Left lung (tissue), 10 donors: ENCODE measurements around the gene EME1. TPM values are rescaled to one million over a fixed set of nuclear protein-coding genes. Genes with fewer than 3 reads are reported as not detected.

Experiments
- ATAC-seq: fragments of 200-7000 bp; cut with Tn5 transposase; one replicate; pipeline ENCODE4 v1.9.1; 2020; ENCODE audit warnings: moderate library complexity
- DNase-seq, 4 donors: peaks; one replicate each; pipeline ENCODE4 v3.0.0-alpha.2; 2013 to 2020
- H3K27ac ChIP-seq, 2 donors: fragments of 200-600 bp; sonication (generic) in 1 of 2; one replicate each; pipeline versions ENCODE4 v1.5.0 to v1.8.0; 2020 to 2021
- H3K27me3 ChIP-seq, 2 donors: fragments of 200-600 bp; sonication (generic) in 1 of 2; one replicate each; pipeline versions ENCODE4 v1.5.0 to v1.8.0; 2020 to 2021
- H3K36me3 ChIP-seq, 2 donors: fragments of 200-600 bp; sonication (generic) in 1 of 2; one replicate each; pipeline versions ENCODE4 v1.5.0 to v1.8.0; 2020 to 2021
- H3K4me1 ChIP-seq, 2 donors: fragments of 200-600 bp; one replicate each; pipeline ENCODE4 v1.8.0; 2021
- H3K4me3 ChIP-seq, 2 donors: fragments of 200-600 bp; sonication (generic) in 1 of 2; one replicate each; pipeline versions ENCODE4 v1.5.0 to v1.8.0; 2020 to 2021; ENCODE audit warnings: mild to moderate bottlenecking in 1 of 2
- H3K9me3 ChIP-seq, 2 donors: fragments of 200-600 bp; sonication (generic) in 1 of 2; one replicate each; pipeline versions ENCODE4 v1.5.0 to v1.8.0; 2020 to 2021
- intact Hi-C, 2 donors: fragments of 100-400 bp; cut with DNase I; formaldehyde crosslinking; loops; one replicate each; pipeline versions ENCODE4 v1.11.2 to v1.14.2; 2022
- polyA plus RNA-seq, 6 donors: library from polyadenylated mRNA; unstranded; fragments of 120-200 nt; gene quantifications; one replicate each; pipeline ENCODE4 v1.2.1, GENCODE V29; 2013; ENCODE audit not compliant: insufficient read length in 6 of 6
- total RNA-seq, 2 donors: library from RNA; stranded (reverse); fragmentation: NEBNext Ultra II Directional; extraction: Animal tissue kit (Norgen Biotek cat#: 25700); gene quantifications; one replicate each; pipeline ENCODE4 v1.2.1, GENCODE V29; 2021
- TF ChIP-seq, protein P1 (sequence below), 2 donors: fragments of 200-600 bp; sonication (generic) in 1 of 2; IDR thresholded peaks; one replicate each; pipeline versions ENCODE4 v1.5.0 to v1.8.0; 2021; ENCODE audit warnings: antibody characterized with exemption in 2 of 2
- donor health status: DM: no; HTN: yes; CAD: no.
- donor health status: DM: no; HTN: no; CAD: no.

EME1 gene
- total and polyA plus RNA-seq, 8 donors = 2.6 to 12.7 (median 10.0) TPM

DNA sequence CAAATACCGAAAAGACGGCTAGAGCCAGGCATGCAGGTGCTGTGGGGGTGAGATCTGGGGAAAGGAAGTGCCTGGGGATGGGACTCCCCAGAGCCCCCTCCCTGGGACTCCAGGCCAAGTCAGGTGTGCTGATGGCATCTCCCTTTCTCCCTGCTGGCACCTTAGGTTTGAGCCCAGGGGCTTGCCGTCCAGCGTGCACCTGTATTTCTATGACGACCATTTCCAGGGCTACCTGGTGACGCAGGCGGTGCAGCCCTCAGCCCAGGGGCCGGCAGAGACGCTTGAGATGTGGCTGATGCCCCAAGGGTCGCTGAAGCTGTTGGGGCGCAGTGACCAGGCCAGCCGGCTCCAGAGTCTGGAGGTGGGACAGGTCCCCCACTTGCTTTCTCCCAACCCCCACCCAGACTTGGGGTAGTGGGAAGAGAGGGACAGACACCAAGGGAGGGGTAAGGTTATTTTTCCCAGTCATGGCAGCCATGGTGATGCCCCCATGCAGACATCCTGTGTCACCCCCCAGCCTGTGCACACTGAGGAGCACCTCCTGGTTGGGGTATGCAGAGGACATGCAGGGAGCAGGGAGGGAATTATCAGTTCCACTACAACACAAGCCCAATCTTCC is 16.0 kb upstream of the EME1 start:
- no peak overlapping the region for H3K4me3 ChIP-seq
- H3K4me1 ChIP-seq = peaks cover 0 to under 1% of the 10 kb centered on the region in 2 donors
- H3K9me3 ChIP-seq = no peaks in the 10 kb centered on the region
- DNase-seq (no peak), ATAC-seq (no peak)
- H3K36me3 ChIP-seq = peaks cover 0 to 76% of the 10 kb centered on the region in 2 donors
- no peaks in the 10 kb centered on the region for H3K27me3 ChIP-seq
- TF ChIP-seq, protein P1, sequence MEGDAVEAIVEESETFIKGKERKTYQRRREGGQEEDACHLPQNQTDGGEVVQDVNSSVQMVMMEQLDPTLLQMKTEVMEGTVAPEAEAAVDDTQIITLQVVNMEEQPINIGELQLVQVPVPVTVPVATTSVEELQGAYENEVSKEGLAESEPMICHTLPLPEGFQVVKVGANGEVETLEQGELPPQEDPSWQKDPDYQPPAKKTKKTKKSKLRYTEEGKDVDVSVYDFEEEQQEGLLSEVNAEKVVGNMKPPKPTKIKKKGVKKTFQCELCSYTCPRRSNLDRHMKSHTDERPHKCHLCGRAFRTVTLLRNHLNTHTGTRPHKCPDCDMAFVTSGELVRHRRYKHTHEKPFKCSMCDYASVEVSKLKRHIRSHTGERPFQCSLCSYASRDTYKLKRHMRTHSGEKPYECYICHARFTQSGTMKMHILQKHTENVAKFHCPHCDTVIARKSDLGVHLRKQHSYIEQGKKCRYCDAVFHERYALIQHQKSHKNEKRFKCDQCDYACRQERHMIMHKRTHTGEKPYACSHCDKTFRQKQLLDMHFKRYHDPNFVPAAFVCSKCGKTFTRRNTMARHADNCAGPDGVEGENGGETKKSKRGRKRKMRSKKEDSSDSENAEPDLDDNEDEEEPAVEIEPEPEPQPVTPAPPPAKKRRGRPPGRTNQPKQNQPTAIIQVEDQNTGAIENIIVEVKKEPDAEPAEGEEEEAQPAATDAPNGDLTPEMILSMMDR (IDR thresholded peaks at IDR 0.05) = no peak
- H3K27ac ChIP-seq = no peak overlapping the region
- intact Hi-C loops = no loop called here

DNA sequence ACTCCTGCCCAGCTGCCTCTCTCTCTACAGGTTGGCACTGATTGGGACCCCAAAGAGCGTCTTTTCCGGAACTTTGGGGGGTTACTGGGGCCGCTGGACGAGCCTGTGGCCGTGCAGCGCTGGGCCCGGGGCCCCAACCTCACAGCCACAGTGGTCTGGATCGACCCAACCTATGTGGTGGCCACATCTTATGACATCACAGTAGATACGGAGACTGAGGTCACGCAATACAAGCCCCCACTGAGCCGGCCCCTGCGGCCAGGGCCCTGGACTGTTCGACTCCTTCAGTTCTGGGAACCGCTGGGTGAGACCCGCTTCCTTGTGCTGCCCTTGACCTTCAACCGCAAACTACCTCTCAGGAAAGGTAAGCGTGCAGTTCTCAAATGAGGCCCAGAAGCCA is 14.9 kb upstream of the EME1 start:
- Histone ChIP-seq H3K27me3 (no peaks in the 10 kb centered on the region), H3K4me1 (peaks cover 5 to 6% of the 10 kb centered on the region in 2 donors), H3K4me3 (no peak overlapping the region), H3K36me3 (peaks cover 0 to 76% of the 10 kb centered on the region in 2 donors), H3K27ac (no peak overlapping the region), H3K9me3 (no peaks in the 10 kb centered on the region)
- TF ChIP-seq, protein P1 (IDR thresholded peaks at IDR 0.05) = no peak
- no peak for DNase-seq
- no peak for ATAC-seq
- intact Hi-C loops = no loop called here

DNA sequence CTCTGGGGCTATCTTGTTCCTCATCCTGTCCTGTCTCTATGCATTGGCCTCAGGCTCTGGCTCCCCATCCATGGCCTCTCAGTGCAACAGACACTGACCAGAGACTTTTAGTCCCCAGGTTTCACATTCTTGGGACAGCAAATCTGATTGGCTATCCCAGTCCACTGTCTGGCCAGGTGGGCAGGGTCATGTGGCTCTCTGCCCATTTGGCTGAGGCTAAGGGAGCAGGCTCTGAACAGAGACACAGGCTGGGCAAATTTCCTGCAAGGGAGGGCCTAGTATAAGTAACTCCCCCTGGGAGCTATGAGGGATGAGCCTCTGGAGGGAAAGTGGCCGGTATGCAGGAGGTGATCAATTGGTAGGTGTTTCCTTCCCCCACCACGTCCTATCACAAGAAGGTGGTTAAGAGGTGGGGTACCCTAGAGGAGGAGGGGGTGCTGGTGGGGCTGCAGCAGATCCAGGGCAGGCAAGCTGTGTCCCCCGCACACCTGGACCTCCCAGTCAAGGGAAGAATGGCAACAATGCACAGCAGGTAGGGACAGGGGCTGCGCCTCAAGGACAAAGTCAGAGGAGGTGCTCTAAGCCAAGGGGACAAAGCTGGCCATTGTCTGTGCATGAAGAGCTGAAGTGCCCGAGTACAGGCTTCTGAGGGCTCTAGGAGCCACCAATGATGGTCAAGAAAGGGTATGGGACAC is 13.9 kb upstream of the EME1 start:
- Histone ChIP-seq H3K9me3 (no peaks in the 10 kb centered on the region), H3K27ac (no peak overlapping the region), H3K4me3 (no peak overlapping the region), H3K27me3 (no peaks in the 10 kb centered on the region), H3K36me3 (peaks cover 0 to 68% of the 10 kb centered on the region in 2 donors), H3K4me1 (peaks cover 5 to 6% of the 10 kb centered on the region in 2 donors)
- intact Hi-C loops = no loop called here
- ATAC-seq (no peak), DNase-seq (no peak)
- TF ChIP-seq, protein P1 (IDR thresholded peaks at IDR 0.05) = no peak

DNA sequence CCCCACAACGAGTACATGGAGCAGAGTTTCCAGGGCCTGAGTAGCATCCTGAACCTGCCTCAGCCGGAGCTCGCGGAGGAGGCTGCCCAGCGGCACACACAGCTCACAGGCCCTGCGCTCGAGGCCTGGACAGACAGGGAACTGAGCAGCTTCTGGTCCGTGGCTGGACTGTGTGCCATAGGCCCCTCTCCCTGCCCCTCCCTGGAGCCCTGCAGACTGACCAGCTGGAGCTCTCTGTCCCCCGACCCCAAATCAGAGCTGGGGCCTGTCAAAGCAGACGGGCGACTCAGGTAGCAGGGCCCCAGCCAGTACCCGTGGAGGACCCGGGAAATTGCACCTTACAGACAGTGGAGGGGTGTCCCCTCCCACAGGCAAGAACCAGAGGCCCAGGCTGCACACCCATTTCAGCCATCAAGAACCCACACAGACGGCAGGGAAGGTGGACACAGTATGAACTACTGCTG is 13.0 kb upstream of the EME1 start:
- peaks cover 0 to 63% of the 10 kb centered on the region in 2 donors for H3K36me3 ChIP-seq

More for the DNA sequence above, 13.0 kb upstream of the EME1 start:
- DNase-seq (no peak), ATAC-seq (no peak)
- Histone ChIP-seq H3K27ac (no peak overlapping the region), H3K4me3 (no peak overlapping the region), H3K27me3 (no peaks in the 10 kb centered on the region), H3K4me1 (peaks cover 5 to 6% of the 10 kb centered on the region in 2 donors), H3K9me3 (no peaks in the 10 kb centered on the region)
- intact Hi-C loops = no loop called here
- TF ChIP-seq, protein P1 (IDR thresholded peaks at IDR 0.05) = no peak
